ENCODE measurements around the gene NTNG1. TPM values are rescaled to one million over a fixed set of nuclear protein-coding genes. Genes with fewer than 3 reads are reported as not detected.

NTNG1 gene
- total RNA-seq, 3 donors from 2014 or later (not counting 1 experiment from before 2014, with no cell fraction given) = 0.58 TPM; not detected in 2

- Histone ChIP-seq H3K27ac (ENCODE audit: low read length) (no peak overlapping the region), H3K9me3 (ENCODE audit: control insufficient read depth, insufficient read depth, low read length) (no peaks in the 10 kb centered on the region), H3K36me3 (ENCODE audit: control insufficient read depth, insufficient read depth, low read length) (no peaks in the 10 kb centered on the region), H3K4me3 (ENCODE audit: low read length) (no peak overlapping the region), H3K27me3 (ENCODE audit: control insufficient read depth, insufficient read depth, low read length) (no peaks in the 10 kb centered on the region), H3K4me1 (ENCODE audit: control insufficient read depth, insufficient read depth, low read length) (no peaks in the 10 kb centered on the region)
- Mint-ChIP-seq H3K36me3 (no peaks in the 10 kb centered on the region), H3K27me3 (ENCODE audit: low read depth in 2 of 2) (peaks cover 4 to 5% of the 10 kb centered on the region in 2 donors), H3K4me3 (no peak overlapping the region), H3K4me1 (no peaks in the 10 kb centered on the region), H3K27ac (no peak overlapping the region), H3K9me3 (no peaks in the 10 kb centered on the region)
- WGBS (ENCODE audit: insufficient coverage) = 100% methylated on average over 1 of the region's 1 CpG
- DNase-seq (no peak), ATAC-seq (no peak)
- intact Hi-C loops (cut with micrococcal nuclease) = no loop called here
- TF ChIP-seq CTCF (IDR thresholded peaks at IDR 0.05) = no peak
Measured at GRCh38 chr1:107404756-107405155, 263.9 kb downstream of the NTNG1 start.

- no peaks in the 10 kb centered on the region for H3K36me3 Mint-ChIP-seq
- intact Hi-C loops (cut with micrococcal nuclease) = no loop called here
- H3K27me3 Mint-ChIP-seq (ENCODE audit: low read depth in 2 of 2) = peaks cover 0 to 5% of the 10 kb centered on the region in 2 donors
- no peak overlapping the region for H3K4me3 Mint-ChIP-seq
- Histone ChIP-seq H3K36me3 (ENCODE audit: control insufficient read depth, insufficient read depth, low read length) (no peaks in the 10 kb centered on the region), H3K4me1 (ENCODE audit: control insufficient read depth, insufficient read depth, low read length) (no peaks in the 10 kb centered on the region), H3K27me3 (ENCODE audit: control insufficient read depth, insufficient read depth, low read length) (no peaks in the 10 kb centered on the region), H3K4me3 (ENCODE audit: low read length) (no peak overlapping the region), H3K9me3 (ENCODE audit: control insufficient read depth, insufficient read depth, low read length) (no peaks in the 10 kb centered on the region), H3K27ac (ENCODE audit: low read length) (no peak overlapping the region)
- WGBS (ENCODE audit: insufficient coverage) = 70% methylated on average over 2 of the region's 2 CpGs
- DNase-seq (no peak), ATAC-seq (no peak)
- H3K27ac Mint-ChIP-seq = no peak overlapping the region
- TF ChIP-seq CTCF (IDR thresholded peaks at IDR 0.05) = no peak
- H3K4me1 Mint-ChIP-seq = no peaks in the 10 kb centered on the region
- no peaks in the 10 kb centered on the region for H3K9me3 Mint-ChIP-seq
Measured at GRCh38 chr1:107405236-107405635, 264.4 kb downstream of the NTNG1 start.

GRCh38 chr1:107407011-107407410 is 266.2 kb downstream of the NTNG1 start:
- DNase-seq (no peak), ATAC-seq (no peak)
- WGBS (ENCODE audit: insufficient coverage) = 93% methylated on average over 2 of the region's 4 CpGs
- Histone ChIP-seq H3K27ac (ENCODE audit: low read length) (no peak overlapping the region), H3K4me1 (ENCODE audit: control insufficient read depth, insufficient read depth, low read length) (no peaks in the 10 kb centered on the region), H3K4me3 (ENCODE audit: low read length) (no peak overlapping the region), H3K27me3 (ENCODE audit: control insufficient read depth, insufficient read depth, low read length) (no peaks in the 10 kb centered on the region), H3K36me3 (ENCODE audit: control insufficient read depth, insufficient read depth, low read length) (no peaks in the 10 kb centered on the region), H3K9me3 (ENCODE audit: control insufficient read depth, insufficient read depth, low read length) (no peaks in the 10 kb centered on the region)
- intact Hi-C loops (cut with micrococcal nuclease) = no loop called here
- peaks cover 5 to 9% of the 10 kb centered on the region in 2 donors for H3K27me3 Mint-ChIP-seq (ENCODE audit: low read depth in 2 of 2)
- H3K27ac Mint-ChIP-seq = no peak overlapping the region
- no peaks in the 10 kb centered on the region for H3K9me3 Mint-ChIP-seq
- H3K4me1 Mint-ChIP-seq = no peaks in the 10 kb centered on the region
- H3K4me3 Mint-ChIP-seq = no peak overlapping the region
- H3K36me3 Mint-ChIP-seq = no peaks in the 10 kb centered on the region
- TF ChIP-seq CTCF (IDR thresholded peaks at IDR 0.05) = no peak

GRCh38 chr1:107413546-107413945 is 272.7 kb downstream of the NTNG1 start:
- H3K9me3 Mint-ChIP-seq = no peaks in the 10 kb centered on the region
- H3K4me1 Mint-ChIP-seq = no peaks in the 10 kb centered on the region
- Histone ChIP-seq H3K9me3 (ENCODE audit: control insufficient read depth, insufficient read depth, low read length) (no peaks in the 10 kb centered on the region), H3K27me3 (ENCODE audit: control insufficient read depth, insufficient read depth, low read length) (peaks cover 2% of the 10 kb centered on the region), H3K4me1 (ENCODE audit: control insufficient read depth, insufficient read depth, low read length) (no peaks in the 10 kb centered on the region), H3K36me3 (ENCODE audit: control insufficient read depth, insufficient read depth, low read length) (no peaks in the 10 kb centered on the region), H3K4me3 (ENCODE audit: low read length) (no peak overlapping the region), H3K27ac (ENCODE audit: low read length) (no peak overlapping the region)
- TF ChIP-seq CTCF (IDR thresholded peaks at IDR 0.05) = no peak
- H3K27me3 Mint-ChIP-seq (ENCODE audit: low read depth in 2 of 2) = peaks cover 4 to 27% of the 10 kb centered on the region in 2 donors
- H3K27ac Mint-ChIP-seq = no peak overlapping the region
- no peak for DNase-seq
- H3K36me3 Mint-ChIP-seq = no peaks in the 10 kb centered on the region
- WGBS (ENCODE audit: insufficient coverage) = 100% methylated on average over 1 of the region's 2 CpGs
- ATAC-seq = no peak
- intact Hi-C loops (cut with micrococcal nuclease) = no loop called here
- no peak overlapping the region for H3K4me3 Mint-ChIP-seq
